ENCODE data around the gene MAP4K4.

MAP4K4 gene

GRCh38 chr2:101724125-101724474, 26.6 kb downstream of the MAP4K4 start:
- DNase-seq, result no peak

GRCh38 chr2:101725038-101725437, 27.5 kb downstream of the MAP4K4 start:
- no peak for DNase-seq

- DNase-seq, result peak; percentile 48
Measured at GRCh38 chr2:101725515-101726192, 28.1 kb downstream of the MAP4K4 start.

GRCh38 chr2:101728865-101729264, 31.4 kb downstream of the MAP4K4 start:
- DNase-seq, result no peak

- no peak for DNase-seq
Measured at GRCh38 chr2:101729521-101730190, 32.1 kb downstream of the MAP4K4 start.

GRCh38 chr2:101731221-101732054, 33.9 kb downstream of the MAP4K4 start:
- no peak for DNase-seq

GRCh38 chr2:101732199-101732598, 34.7 kb downstream of the MAP4K4 start:
- no peak for DNase-seq

- DNase-seq, result no peak
Measured at GRCh38 chr2:101732773-101733256, 35.3 kb downstream of the MAP4K4 start.

GRCh38 chr2:101733257-101733993, 35.9 kb downstream of the MAP4K4 start:
- DNase-seq, result no peak

GRCh38 chr2:101734505-101735165, 37.1 kb downstream of the MAP4K4 start:
- DNase-seq, result no peak

- no peak for DNase-seq
Measured at GRCh38 chr2:101735166-101735533, 37.6 kb downstream of the MAP4K4 start.

GRCh38 chr2:101736233-101736632, 38.7 kb downstream of the MAP4K4 start:
- DNase-seq, result no peak

GRCh38 chr2:101736861-101737291, 39.4 kb downstream of the MAP4K4 start:
- no peak for DNase-seq

GRCh38 chr2:101737478-101738255, 40.2 kb downstream of the MAP4K4 start:
- no peak for DNase-seq

- no peak for DNase-seq
Measured at GRCh38 chr2:101738649-101739048, 41.1 kb downstream of the MAP4K4 start.

GRCh38 chr2:101740555-101740964, 43.1 kb downstream of the MAP4K4 start:
- no peak for DNase-seq

GRCh38 chr2:101741775-101742520, 44.4 kb downstream of the MAP4K4 start:
- DNase-seq, result no peak

GRCh38 chr2:101742547-101742946, 45.0 kb downstream of the MAP4K4 start:
- DNase-seq, result no peak

- DNase-seq, result no peak
Measured at GRCh38 chr2:101743288-101743687, 45.8 kb downstream of the MAP4K4 start.

GRCh38 chr2:101744832-101745231, 47.3 kb downstream of the MAP4K4 start:
- no peak for DNase-seq

Data from CD4-positive, alpha-beta T cell treated with Interleukin-10 for 1 hour (primary cell).